ENCODE measurements around the gene BMERB1.

DNA sequence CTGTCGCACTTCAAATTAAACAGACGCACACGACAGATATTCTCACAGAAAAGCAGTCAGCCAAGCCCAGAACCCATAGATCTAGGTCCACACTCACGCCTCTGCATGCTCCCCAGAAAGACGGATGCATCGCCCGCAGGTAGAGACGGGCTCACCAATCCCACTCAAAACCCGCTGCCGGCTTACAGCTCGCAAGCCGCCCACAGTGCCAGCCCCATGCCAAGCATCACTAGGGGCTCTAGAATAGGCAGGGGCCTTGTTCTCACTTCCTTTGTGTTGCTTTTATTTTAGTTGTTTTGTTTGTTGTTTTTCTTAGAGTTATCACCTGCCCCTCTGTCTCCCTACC, 336 bp upstream of the BMERB1 start:
- no peak for TF ChIP-seq CTCF (IDR thresholded peaks at IDR 0.05; ENCODE audit: low read depth, low read length, missing input control)
- TF ChIP-seq, protein P1, sequence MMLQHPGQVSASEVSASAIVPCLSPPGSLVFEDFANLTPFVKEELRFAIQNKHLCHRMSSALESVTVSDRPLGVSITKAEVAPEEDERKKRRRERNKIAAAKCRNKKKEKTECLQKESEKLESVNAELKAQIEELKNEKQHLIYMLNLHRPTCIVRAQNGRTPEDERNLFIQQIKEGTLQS (IDR thresholded peaks at IDR 0.05) = no peak
- TF ChIP-seq YY1 (IDR thresholded peaks at IDR 0.05) = no peak
- TF ChIP-seq GABPA (IDR thresholded peaks at IDR 0.05 in 1 of 2, conservative IDR thresholded peaks at IDR 0.05 in 1 of 2) = no peak
- TF ChIP-seq HNF4A (conservative IDR thresholded peaks at IDR 0.05) = no peak
- TF ChIP-seq JUND (IDR thresholded peaks at IDR 0.05) = no peak
